ENCODE measurements around the gene XRRA1.

XRRA1 gene

GRCh38 chr11:74949753-74950137, 854 bp upstream of the XRRA1 start:
- no peak for DNase-seq

DNA sequence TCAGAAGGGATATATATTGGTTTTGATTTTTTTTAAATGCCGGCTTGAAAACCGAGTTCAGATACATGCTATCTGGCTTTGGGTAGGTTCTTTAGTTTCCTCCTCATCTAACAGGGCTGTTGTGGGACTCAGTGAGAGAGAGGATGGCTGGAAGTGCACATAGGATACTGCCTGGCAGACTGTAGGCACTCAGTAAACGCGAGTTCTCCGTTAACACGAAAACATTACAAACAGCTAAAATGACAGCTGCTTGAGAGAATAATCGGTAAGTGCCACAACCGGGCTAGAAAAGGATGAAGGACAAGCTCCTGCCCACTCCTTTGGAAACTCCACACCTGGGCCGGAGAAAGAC, 369 bp downstream of the XRRA1 start:
- DNase-seq: no peak

GRCh38 chr11:74942073-74942759, 6.7 kb downstream of the XRRA1 start:
- no peak for DNase-seq

DNA sequence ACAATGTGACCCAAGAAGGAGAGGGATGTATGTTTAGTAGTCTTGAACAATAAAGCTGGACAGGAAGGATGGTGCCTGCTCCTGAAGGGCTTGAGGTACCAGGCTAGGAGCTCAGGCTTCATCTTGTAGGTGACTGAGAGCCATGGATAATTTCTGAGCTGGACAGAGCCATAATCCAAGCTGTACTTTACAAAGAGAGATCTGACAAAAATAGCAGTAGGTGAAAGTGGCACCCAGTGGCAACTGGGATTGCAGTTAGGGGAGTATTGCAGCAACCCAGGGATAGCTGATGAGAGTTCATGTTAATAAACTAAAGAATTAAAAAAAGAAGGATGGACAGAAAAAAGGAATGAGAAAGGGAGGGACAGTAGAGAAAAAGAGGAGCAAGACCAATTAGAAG, 7.4 kb downstream of the XRRA1 start:
- DNase-seq: no peak

DNA sequence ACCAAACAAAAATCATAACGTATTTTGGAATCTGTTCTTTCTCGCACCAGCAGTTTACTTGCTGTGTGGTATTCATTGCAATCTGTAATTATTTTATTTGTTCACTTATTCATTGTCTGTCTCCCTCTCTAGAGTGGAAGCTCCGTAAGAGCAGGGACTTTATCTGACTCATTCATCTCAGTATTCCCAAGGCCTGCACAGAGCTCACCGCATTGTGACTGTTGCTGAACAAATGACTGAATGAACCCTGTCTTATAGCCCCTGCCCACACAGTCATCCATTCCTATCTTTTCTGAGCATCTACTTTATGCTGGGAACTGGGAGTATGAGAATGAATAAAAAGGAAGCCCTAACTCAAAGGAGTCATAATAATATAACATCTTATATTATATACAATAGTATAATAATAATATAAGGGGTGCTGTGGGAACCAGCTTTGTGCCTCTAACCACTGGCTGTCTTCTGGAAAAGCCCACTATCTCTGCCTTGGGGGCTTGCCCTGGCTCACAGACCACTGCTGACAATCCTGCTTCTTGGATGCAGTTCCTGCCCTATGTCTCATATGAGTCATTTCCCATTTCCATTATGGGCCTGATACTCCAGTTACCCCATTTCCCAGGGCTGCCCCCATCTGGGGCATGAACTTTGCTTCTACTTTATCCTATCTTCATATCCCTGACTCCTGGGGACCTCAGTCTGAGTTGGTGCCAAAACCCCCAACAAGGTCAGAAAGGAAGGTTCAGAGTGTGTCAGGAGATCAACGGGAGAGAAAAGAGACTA, 11.0 kb downstream of the XRRA1 start:
- DNase-seq: no peak

DNA sequence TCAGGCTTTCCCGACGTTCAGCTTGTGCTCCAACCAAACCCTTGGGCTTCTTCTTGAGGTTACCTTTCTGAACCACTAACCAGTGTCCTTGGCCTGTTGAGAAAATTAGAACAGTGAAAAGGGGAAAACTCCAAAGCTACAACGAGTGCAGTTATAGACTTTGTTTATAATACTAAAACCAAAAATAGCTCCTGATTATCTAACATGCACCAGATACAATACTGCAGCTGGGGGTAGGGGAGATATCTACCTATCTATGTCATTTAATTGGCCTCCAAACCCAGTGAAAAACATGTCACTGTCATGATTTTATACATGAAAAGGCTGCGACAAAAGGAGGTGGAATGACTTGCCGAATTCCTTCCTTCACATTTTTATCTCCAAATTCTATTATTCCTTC, 11.9 kb downstream of the XRRA1 start:
- DNase-seq: no peak

DNA sequence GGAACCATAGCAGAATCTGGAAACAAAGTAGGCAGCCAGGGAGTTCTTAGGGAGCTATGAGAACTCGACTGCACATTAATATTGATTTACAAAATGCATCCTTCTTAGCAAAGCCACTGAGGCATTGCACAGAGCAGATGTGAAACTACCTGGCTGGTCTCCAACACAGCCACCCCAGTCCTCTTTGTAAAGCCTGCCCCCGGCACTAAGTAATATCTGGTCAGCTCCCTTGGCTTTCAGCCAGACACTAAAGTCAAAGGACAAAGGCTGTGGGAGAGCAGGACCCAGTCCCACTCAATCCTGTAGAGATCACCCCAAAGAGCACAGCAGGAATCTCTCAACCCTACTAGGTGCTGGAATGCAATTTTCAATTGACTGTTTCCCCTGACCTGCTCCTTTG, 12.8 kb downstream of the XRRA1 start:
- DNase-seq: no peak

DNA sequence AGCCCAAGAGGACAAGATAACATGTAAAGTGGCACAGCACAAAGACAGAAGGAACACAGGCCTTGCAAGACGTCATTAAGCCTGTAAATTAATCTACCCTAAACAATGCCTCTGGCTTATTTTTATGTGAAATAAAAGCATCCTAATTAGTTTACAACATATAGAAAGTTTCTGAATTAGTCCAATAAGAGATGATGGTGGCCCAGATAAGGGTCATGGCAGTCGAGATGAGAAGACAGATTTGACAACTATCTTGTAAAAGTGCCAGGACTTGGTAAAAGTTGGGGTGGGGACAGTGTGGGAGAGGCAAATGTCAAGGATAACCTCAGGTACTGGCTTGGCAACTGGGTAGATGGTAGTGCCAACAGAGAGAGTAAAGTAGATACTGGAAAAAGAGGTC, 13.6 kb downstream of the XRRA1 start:
- no peak for DNase-seq

DNA sequence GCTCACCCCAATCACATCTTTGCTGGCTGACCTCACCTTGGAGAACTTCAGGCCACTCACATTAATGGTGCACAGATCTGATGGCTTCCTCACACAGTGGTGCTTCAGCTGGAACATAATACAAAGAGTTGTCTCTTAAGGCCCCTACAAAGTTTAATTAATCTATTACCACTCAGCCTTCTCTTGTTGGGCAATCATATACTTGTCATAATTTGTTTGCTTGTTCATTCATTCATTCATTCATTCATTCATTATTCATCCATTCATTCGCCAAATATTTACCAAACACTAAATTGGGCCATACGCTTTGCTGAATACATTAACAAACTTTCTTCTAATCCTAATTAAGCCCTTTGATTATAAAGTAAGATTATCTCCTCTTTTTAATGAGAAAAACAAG, 15.1 kb downstream of the XRRA1 start:
- no peak for DNase-seq

- no peak for DNase-seq
Observed at GRCh38 chr11:74932797-74933196, 16.1 kb downstream of the XRRA1 start.

GRCh38 chr11:74932169-74932568, 16.7 kb downstream of the XRRA1 start:
- DNase-seq: no peak

DNA sequence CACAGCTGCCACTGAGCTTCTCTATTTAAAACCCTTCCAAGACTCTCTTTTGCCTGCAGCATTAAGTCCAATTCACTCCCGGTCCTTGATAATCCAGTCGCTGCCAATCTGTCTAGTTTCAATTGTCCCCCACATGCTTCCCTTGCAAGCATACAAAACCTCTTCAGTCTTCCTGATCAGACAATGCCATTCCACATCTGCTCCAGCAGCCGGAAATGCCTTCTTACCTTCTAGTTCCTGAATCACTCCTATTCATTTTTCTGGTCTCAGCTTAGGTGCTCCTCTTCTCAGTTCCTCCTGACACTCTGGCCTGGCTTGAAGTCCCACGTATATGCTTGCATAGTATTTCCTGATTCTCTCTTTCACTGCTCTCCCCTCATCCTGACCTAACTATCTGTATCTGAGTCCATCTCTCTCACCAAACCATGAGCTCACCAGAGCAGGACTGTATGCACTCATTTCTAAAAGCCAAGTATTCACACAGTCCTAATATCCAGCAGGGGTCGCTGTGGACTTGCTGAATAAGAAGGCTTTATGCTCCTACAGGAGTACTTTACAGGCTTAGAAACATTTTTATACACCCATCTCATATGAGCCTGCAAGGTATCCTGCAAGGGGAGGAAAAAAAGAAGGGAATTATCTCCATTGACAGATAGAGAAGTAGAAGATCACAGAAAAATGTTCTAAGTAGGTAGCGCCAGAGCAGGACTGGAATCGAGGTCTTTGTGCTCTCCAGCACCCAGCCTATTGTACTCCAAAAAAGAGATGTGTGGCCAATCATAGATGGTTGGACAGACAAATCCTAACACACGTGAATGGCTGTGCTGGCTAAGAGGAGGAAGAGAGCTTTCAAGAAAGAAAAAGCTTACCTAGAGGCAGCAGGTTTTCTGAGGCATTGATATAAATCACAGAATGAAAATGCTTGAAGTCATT, 19.2 kb downstream of the XRRA1 start:
- DNase-seq: peak; percentile 47

DNA sequence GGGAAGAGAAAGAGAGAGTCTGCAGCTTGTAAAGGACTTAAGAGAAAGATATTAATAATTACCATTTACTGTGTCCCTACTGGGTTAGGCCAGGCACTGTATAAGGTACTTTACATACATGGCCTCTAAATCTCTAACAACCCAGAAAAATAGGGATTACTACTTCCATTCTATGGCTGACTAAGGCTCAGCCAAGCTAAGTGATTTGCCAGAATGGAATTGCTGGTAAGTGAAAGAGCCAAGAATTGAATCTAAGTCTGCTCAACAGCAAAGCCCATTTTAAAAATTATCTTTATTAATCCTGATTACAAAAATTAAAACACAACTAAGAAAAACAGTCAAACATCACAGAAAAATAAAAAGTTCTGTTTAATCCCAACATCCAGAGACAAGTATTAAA, 21.4 kb downstream of the XRRA1 start:
- DNase-seq: no peak

GRCh38 chr11:74926304-74927030, 22.4 kb downstream of the XRRA1 start:
- no peak for DNase-seq

GRCh38 chr11:74925281-74925680, 23.6 kb downstream of the XRRA1 start:
- DNase-seq: no peak

DNA sequence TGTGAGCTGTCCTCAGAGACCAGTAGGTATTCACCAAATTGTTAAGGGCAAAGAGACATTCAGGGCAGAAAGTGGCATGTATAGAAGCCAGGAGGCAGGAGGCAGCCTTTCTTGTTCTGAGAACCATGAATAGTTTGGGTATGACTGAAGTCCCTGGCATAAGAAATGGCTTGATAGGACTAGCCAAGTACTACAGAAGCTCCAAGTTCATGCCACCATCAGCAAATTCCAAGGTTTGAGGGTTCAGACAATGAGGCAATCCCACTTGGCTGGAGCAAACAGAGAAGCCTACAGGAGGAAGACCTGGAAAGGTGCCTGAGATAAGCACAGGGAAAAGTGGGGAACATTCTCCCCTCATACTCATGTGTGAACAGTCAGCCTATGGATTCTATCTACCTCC, 25.8 kb downstream of the XRRA1 start:
- DNase-seq: no peak

DNA sequence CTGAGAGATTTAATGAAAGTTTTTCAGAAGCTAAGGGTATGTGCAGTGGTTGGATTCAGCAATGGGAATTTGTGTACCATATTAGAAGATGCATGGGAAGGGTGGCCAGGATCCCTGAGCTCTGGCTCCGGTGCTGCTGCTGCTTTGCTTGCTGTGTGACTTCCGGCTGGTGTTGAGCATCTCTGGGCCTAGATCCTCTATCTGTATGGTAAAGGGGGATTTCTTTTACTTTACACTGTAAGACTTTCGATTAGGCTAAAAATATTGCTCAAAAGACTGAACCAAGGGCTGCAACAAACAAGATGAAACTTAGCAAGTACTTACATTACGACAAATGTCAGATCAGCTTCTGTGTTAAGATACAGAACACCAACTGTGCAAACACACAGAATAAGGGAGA, 39.1 kb downstream of the XRRA1 start:
- no peak for DNase-seq

GRCh38 chr11:74909385-74909784, 39.5 kb downstream of the XRRA1 start:
- no peak for DNase-seq

DNA sequence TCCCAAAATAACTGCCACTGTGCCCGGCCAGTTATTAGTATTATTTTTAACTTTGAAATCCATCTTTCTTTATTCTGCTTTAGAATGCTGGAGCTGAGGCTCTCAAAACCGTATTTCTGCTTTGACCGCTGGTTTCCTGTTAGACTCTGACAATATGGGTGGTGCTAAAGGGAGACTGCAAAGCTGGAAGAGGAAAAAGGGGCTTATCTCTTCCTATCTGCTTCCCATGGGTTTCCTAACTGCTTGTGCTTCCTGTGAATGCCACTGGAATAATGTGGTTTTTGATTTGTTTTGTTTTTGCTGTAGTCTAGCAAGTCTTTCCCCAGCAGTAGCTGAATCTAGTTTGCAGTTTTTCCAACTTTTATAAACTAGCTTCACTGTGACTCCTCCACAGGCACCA, 43.6 kb downstream of the XRRA1 start:
- DNase-seq: no peak

GRCh38 chr11:74902342-74902741, 46.5 kb downstream of the XRRA1 start:
- no peak for DNase-seq

GRCh38 chr11:74896311-74896710, 52.6 kb downstream of the XRRA1 start:
- no peak for DNase-seq

DNA sequence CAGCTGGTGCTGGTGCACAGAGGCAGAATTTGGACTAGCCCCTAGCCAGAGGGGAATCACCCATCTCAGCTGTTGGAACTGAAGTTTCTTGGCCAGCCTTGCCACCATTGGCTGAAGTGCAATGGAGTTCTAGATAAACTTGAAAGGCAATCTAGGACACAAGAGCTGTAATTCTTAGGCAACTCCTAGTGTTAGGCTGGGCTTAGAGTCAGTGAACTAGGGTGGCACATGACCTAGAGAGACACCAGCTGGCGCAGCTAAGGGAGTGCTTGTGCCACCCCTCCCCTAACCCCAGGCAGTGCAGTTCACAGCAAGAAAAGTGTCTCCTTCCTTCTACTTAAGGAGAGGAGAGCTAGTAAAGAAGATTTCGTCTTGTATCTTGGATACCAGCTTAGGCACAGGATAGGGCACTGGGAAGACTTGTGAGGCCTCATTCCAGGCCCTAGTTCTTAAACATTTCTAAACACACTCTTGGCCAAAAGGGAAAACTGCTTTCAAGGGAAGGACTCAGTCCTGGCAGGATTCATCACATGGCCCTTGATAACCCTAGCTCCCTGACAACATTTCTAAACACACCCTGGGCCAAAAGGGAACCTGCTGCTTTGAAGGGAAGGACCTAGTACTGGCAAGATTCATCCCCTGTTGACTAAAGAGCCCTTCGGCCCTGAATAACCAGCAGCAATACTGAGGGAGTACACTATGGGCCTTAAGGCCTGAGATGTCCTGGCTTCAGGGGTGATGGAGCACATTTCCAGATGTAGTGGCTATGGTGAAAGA, 53.4 kb downstream of the XRRA1 start:
- DNase-seq: no peak
